IPS-20b (cell line): ENCODE results near the gene FHL2.

Source experiments
- H3K27ac ChIP-seq: one replicate; pipeline ENCODE4 v1.5.1; 2013; ENCODE audit warnings: low read length
- H3K27me3 ChIP-seq: 2 replicates; pipeline ENCODE4 v1.6.1; 2013; ENCODE audit warnings: mild to moderate bottlenecking, low read length, inconsistent platforms; ENCODE audit not compliant: insufficient read depth
- H3K36me3 ChIP-seq: 2 replicates; pipeline ENCODE4 v1.6.1; 2013; ENCODE audit warnings: low read depth, mild to moderate bottlenecking, inconsistent platforms, low read length, moderate library complexity; ENCODE audit not compliant: insufficient read depth
- H3K4me1 ChIP-seq: 2 replicates; pipeline ENCODE4 v1.6.1; 2013; ENCODE audit warnings: mild to moderate bottlenecking, control low read depth, inconsistent platforms, low read length, moderate library complexity; ENCODE audit not compliant: insufficient read depth
- H3K4me3 ChIP-seq: 2 replicates; pipeline ENCODE4 v1.5.1; 2013; ENCODE audit warnings: mild to moderate bottlenecking, low read length, inconsistent platforms
- H3K9ac ChIP-seq: 2 replicates; pipeline ENCODE4 v1.6.1; 2013; ENCODE audit warnings: low read depth, mild to moderate bottlenecking, inconsistent platforms, low read length, moderate library complexity
- H3K9me3 ChIP-seq: 2 replicates; pipeline ENCODE4 v1.6.1; 2013; ENCODE audit warnings: mild to moderate bottlenecking, low read depth, low read length, inconsistent platforms; ENCODE audit not compliant: insufficient read depth

The FHL2 gene

GRCh38 chr2:105373895-105374401, 24.9 kb downstream of the FHL2 start:
- Histone ChIP-seq H3K9me3 (no peaks in the 10 kb centered on the region), H3K27me3 (no peaks in the 10 kb centered on the region)

GRCh38 chr2:105373344-105373781, 25.5 kb downstream of the FHL2 start:
- H3K4me3 ChIP-seq, result no peak overlapping the region
- H3K27ac ChIP-seq, result no peak overlapping the region
- H3K9me3 ChIP-seq, result no peaks in the 10 kb centered on the region
- H3K9ac ChIP-seq, result no peak overlapping the region
- H3K4me1 ChIP-seq, result no peaks in the 10 kb centered on the region
- H3K36me3 ChIP-seq, result peaks cover 66% of the 10 kb centered on the region
- no peaks in the 10 kb centered on the region for H3K27me3 ChIP-seq

More at GRCh38 chr2:105373895-105374401, 24.9 kb downstream of the FHL2 start:
- Histone ChIP-seq H3K27ac (no peak overlapping the region), H3K9ac (no peak overlapping the region), H3K4me1 (no peaks in the 10 kb centered on the region), H3K4me3 (no peak overlapping the region), H3K36me3 (peaks cover 66% of the 10 kb centered on the region)

GRCh38 chr2:105371810-105372209, 27.0 kb downstream of the FHL2 start:
- Histone ChIP-seq H3K9ac (no peak overlapping the region), H3K9me3 (no peaks in the 10 kb centered on the region), H3K4me3 (no peak overlapping the region), H3K27ac (no peak overlapping the region), H3K36me3 (peaks cover 78% of the 10 kb centered on the region), H3K4me1 (no peaks in the 10 kb centered on the region), H3K27me3 (no peaks in the 10 kb centered on the region)

- H3K9me3 ChIP-seq, result no peaks in the 10 kb centered on the region
- H3K27me3 ChIP-seq, result no peaks in the 10 kb centered on the region
- peaks cover 76% of the 10 kb centered on the region for H3K36me3 ChIP-seq
- H3K27ac ChIP-seq, result no peak overlapping the region
- H3K4me1 ChIP-seq, result no peaks in the 10 kb centered on the region
- no peak overlapping the region for H3K4me3 ChIP-seq
- no peak overlapping the region for H3K9ac ChIP-seq
Observed at GRCh38 chr2:105371156-105371555, 27.7 kb downstream of the FHL2 start.

DNA sequence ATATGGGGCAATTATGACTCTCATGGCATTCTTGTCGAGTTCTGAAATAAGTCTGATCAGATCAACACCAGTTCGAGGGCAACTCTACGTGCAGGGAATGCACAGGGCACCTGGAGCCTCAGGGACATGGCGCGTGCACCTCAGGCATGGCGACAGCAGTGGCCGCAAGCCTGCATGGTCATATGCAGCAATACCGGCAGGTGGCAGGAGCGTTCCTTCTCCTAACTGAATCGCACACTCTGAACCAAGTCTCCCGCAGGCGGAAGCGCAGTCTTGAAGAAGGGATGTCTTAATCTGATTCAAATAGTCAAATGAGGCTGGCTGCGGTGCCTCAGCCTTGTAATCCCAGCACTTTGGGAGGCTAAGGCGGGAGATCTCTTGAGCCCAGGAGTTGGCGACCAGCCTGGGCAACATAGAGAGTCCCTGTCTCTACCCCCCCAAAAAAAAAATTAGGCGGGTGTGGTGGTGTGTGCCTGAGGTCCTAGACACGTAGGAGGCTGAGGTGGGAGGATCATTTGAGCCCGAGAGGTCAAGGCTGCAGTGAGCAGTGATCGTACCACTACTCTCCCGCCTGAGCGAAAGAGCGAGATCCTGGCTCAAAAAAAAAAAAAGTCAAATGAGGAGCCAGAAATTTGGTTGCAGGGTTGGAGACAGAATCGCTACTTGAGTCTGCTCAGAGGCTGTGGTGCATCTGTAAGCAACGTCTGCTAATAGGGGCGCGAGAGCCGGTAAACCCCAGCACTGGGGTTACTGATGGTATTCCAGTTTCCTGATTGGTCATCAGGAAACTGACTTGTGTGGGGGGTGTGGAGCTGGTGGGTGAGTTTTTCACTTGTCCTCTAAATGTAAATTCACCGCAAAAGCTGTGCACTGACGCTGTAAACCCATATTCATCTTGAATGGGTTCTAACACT, 28.8 kb downstream of the FHL2 start:
- Histone ChIP-seq H3K36me3 (peaks cover 76% of the 10 kb centered on the region), H3K9me3 (no peaks in the 10 kb centered on the region), H3K4me1 (no peaks in the 10 kb centered on the region), H3K27me3 (no peaks in the 10 kb centered on the region), H3K9ac (no peak overlapping the region), H3K27ac (no peak overlapping the region), H3K4me3 (no peak overlapping the region)

- Histone ChIP-seq H3K9ac (no peak overlapping the region), H3K4me1 (no peaks in the 10 kb centered on the region), H3K4me3 (no peak overlapping the region), H3K9me3 (no peaks in the 10 kb centered on the region), H3K36me3 (peaks cover 82% of the 10 kb centered on the region), H3K27me3 (no peaks in the 10 kb centered on the region), H3K27ac (no peak overlapping the region)
Observed at GRCh38 chr2:105368759-105369408, 30.0 kb downstream of the FHL2 start.

- Histone ChIP-seq H3K27me3 (no peaks in the 10 kb centered on the region), H3K9me3 (no peaks in the 10 kb centered on the region), H3K27ac (no peak overlapping the region), H3K36me3 (peaks cover 86% of the 10 kb centered on the region), H3K4me1 (no peaks in the 10 kb centered on the region), H3K4me3 (no peak overlapping the region), H3K9ac (no peak overlapping the region)
Observed at GRCh38 chr2:105365206-105365605, 33.6 kb downstream of the FHL2 start.

DNA sequence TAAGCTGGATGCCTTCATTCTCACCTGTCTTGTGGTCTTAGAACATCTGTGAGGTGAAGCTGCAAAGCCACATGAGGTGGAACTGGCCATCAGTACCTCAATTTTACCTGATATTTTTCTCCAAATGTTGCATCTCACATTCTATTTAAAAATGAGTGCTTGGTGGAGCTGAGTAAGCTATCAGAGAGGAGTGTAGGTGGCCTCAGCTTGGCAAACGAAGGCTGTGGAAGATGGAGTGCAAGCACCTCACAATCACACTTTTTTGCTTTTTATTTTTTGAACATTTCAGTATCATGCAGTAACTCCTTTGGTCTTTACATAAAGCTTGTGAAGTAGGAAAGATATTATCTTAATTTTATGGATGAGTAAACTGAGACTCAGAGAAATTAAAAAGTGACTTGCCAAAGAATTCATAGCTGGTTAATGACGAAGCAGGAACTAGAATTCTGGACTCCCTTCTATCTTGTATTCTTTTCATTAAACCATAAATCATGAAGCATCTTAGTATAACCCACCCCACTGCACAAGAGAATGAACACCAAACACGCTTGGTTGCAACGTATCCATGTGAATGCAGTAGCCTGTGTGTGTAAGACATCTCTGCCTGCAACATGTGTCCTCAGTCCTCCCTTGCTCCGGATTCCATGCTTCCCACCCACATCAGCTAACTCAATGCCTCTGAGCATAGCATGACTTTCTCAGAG, 34.3 kb downstream of the FHL2 start:
- Histone ChIP-seq H3K36me3 (peaks cover 89% of the 10 kb centered on the region), H3K9ac (no peak overlapping the region), H3K27me3 (no peaks in the 10 kb centered on the region), H3K4me3 (no peak overlapping the region), H3K9me3 (no peaks in the 10 kb centered on the region), H3K27ac (no peak overlapping the region), H3K4me1 (no peaks in the 10 kb centered on the region)

DNA sequence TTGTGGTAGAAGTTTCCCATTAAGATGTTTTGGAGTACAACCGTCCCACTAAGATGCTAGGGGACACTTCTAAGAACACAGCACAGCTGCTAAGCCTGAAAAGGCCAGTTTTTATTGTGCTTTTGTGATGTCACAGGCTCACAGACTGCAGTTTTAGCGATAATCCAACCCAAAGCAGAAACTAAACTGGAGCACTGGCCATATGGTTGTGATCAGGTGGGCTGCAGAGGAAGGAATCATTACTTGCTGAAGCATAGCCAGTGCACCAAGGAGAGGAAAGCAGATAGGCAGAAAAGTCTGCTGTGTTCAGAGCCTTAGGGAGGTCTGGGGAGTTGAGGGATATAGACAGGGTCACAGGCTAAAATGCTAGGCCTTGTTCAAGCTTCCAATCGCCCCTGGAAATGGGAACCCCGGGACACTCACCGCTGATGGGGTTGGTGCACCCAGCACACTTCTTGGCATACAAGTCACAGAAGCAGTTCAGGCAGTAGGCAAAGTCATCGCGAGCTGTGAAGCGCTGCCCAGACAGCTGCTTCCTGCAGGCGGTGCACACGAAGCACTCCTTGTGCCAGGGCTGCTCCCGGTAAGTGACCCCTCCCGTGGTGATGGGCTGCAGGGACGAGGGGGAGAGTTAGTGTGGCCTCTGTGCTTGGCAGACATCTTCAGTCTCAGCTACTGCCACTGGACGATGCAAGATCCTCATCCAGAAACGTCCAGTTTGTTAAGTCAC, 35.8 kb downstream of the FHL2 start:
- no peaks in the 10 kb centered on the region for H3K9me3 ChIP-seq
- H3K4me3 ChIP-seq, result no peak overlapping the region
- no peak overlapping the region for H3K9ac ChIP-seq
- H3K27ac ChIP-seq, result no peak overlapping the region
- no peaks in the 10 kb centered on the region for H3K27me3 ChIP-seq
- no peaks in the 10 kb centered on the region for H3K4me1 ChIP-seq
- H3K36me3 ChIP-seq, result peaks cover 88% of the 10 kb centered on the region

- peaks cover 80% of the 10 kb centered on the region for H3K36me3 ChIP-seq
Observed at GRCh38 chr2:105361102-105361889, 37.6 kb downstream of the FHL2 start.

More at GRCh38 chr2:105361102-105361889, 37.6 kb downstream of the FHL2 start:
- no peaks in the 10 kb centered on the region for H3K9me3 ChIP-seq
- no peaks in the 10 kb centered on the region for H3K4me1 ChIP-seq
- H3K27me3 ChIP-seq, result no peaks in the 10 kb centered on the region
- no peak overlapping the region for H3K4me3 ChIP-seq
- no peak overlapping the region for H3K9ac ChIP-seq
- H3K27ac ChIP-seq, result no peak overlapping the region
